ENCODE results near the gene RIMBP2. TPM values are rescaled to one million over a fixed set of nuclear protein-coding genes. Genes with fewer than 3 reads are reported as not detected.
"Not testable (repeated sequence)": the region's sequence is repeated elsewhere in the genome, so short reads cannot be mapped to it uniquely, and the experiment has no call there.

The RIMBP2 gene
- total RNA-seq, 6 experiments from 2014 or later: not detected

DNA sequence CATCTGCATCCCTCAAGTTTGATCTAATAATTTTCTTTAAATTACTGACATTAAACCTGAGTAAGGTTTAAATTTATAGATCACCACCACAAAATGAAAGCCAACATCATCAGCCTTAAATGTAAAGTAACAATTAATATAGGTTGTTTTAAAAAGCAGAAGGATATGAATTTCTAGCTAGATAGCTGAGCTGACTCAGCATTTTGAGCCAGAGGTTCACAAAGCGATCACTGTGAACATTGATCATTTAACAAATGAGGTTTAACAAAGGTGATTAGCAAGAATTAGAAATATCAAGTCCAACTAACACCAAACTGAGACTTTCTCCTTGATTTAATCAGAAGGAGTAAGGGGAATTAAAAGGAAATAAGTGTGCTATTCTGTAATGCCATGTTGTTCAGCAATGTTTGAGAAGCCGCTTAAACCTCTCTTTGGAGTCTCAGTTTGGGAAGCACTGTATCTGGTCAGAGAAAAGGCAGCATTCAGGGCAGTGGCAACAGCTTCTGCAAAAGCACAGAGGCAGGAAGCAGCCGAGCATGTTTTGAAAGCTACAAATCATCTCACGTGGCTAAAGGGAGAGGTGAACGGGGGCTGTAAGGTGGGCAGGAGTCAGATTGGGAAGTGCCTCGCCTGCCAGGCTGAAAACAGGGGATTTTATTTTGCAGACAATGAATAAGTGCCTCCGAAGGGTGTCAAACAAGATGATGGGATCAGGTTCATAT is 19.6 kb downstream of the RIMBP2 start:
- TF ChIP-seq, protein P1, sequence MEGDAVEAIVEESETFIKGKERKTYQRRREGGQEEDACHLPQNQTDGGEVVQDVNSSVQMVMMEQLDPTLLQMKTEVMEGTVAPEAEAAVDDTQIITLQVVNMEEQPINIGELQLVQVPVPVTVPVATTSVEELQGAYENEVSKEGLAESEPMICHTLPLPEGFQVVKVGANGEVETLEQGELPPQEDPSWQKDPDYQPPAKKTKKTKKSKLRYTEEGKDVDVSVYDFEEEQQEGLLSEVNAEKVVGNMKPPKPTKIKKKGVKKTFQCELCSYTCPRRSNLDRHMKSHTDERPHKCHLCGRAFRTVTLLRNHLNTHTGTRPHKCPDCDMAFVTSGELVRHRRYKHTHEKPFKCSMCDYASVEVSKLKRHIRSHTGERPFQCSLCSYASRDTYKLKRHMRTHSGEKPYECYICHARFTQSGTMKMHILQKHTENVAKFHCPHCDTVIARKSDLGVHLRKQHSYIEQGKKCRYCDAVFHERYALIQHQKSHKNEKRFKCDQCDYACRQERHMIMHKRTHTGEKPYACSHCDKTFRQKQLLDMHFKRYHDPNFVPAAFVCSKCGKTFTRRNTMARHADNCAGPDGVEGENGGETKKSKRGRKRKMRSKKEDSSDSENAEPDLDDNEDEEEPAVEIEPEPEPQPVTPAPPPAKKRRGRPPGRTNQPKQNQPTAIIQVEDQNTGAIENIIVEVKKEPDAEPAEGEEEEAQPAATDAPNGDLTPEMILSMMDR (IDR thresholded peaks at IDR 0.05): no peak
- 0 out of 2 replicates have a peak, but pooled peaks cover 5% of the 10 kb centered on the region for H3K36me3 Mint-ChIP-seq (ENCODE audit: low read depth)
- DNase-seq: no peak
- no peak overlapping the region for H3K27ac Mint-ChIP-seq
- no peak overlapping the region for H3K4me3 Mint-ChIP-seq
- H3K27me3 Mint-ChIP-seq (ENCODE audit: insufficient read depth): no peaks in the 10 kb centered on the region; the same call in 1 of the 2 replicates
- no peaks in the 10 kb centered on the region for H3K4me1 Mint-ChIP-seq (ENCODE audit: low read depth)
- H3K9me3 Mint-ChIP-seq: peaks cover 71% of the 10 kb centered on the region

- no peak overlapping the region for H3K4me3 Mint-ChIP-seq
- H3K4me1 Mint-ChIP-seq (ENCODE audit: low read depth): no peaks in the 10 kb centered on the region
- TF ChIP-seq, protein P1 (IDR thresholded peaks at IDR 0.05): no peak
- no peak for DNase-seq
- no peak overlapping the region for H3K27ac Mint-ChIP-seq
- H3K27me3 Mint-ChIP-seq (ENCODE audit: insufficient read depth): no peaks in the 10 kb centered on the region; the same call in 1 of the 2 replicates
- H3K36me3 Mint-ChIP-seq (ENCODE audit: low read depth): 0 out of 2 replicates have a peak, but pooled peaks cover 7% of the 10 kb centered on the region
- peaks cover 69% of the 10 kb centered on the region for H3K9me3 Mint-ChIP-seq
These were observed 21.0 kb downstream of the RIMBP2 start for GRCh38 chr12:130695061-130695460.

- H3K27me3 Mint-ChIP-seq (ENCODE audit: insufficient read depth): peaks cover 1% of the 10 kb centered on the region; the same call in 1 of the 2 replicates
- H3K9me3 Mint-ChIP-seq: peaks cover 78% of the 10 kb centered on the region
- TF ChIP-seq, protein P1 (IDR thresholded peaks at IDR 0.05): no peak
- no peak for DNase-seq
- H3K27ac Mint-ChIP-seq: no peak overlapping the region
- no peaks in the 10 kb centered on the region for H3K4me1 Mint-ChIP-seq (ENCODE audit: low read depth)
- 0 out of 2 replicates have a peak, but pooled peaks cover 7% of the 10 kb centered on the region for H3K36me3 Mint-ChIP-seq (ENCODE audit: low read depth)
- no peak overlapping the region for H3K4me3 Mint-ChIP-seq
These were observed 26.4 kb downstream of the RIMBP2 start for GRCh38 chr12:130689408-130690405.

DNA sequence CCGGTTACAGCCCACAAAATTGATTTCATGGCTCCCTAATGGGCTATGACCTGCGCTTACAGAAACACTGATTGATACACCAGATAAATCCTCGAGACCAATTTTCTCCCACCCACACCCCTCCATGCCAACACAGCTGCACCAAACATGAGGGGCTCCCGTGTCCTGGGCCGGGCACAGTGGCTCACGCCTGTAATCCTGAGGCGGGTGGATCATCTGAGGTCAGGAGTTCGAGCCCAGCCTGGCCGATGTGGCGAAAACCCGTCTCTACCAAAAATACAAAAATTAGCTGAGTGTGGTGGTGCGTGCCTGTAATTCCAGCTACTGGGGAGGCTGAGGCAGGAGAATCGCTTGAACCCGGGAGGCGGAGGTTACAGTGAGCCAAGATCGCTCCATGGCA is 27.1 kb downstream of the RIMBP2 start:
- not testable (repeated sequence) for DNase-seq; H3K4me1 Mint-ChIP-seq (ENCODE audit: low read depth); H3K27me3 Mint-ChIP-seq (ENCODE audit: insufficient read depth); H3K36me3 Mint-ChIP-seq (ENCODE audit: low read depth); H3K27ac Mint-ChIP-seq; H3K4me3 Mint-ChIP-seq
- peaks cover 73% of the 10 kb centered on the region for H3K9me3 Mint-ChIP-seq

GRCh38 chr12:130687796-130688778 is 28.0 kb downstream of the RIMBP2 start:
- Mint-ChIP-seq H3K36me3 (ENCODE audit: low read depth) (0 out of 2 replicates have a peak, but pooled peaks cover 7% of the 10 kb centered on the region), H3K9me3 (peaks cover 71% of the 10 kb centered on the region), H3K27ac (no peak overlapping the region), H3K4me3 (no peak overlapping the region), H3K27me3 (ENCODE audit: insufficient read depth) (peaks cover 1% of the 10 kb centered on the region; the same call in 1 of the 2 replicates), H3K4me1 (ENCODE audit: low read depth) (no peaks in the 10 kb centered on the region)
- TF ChIP-seq, protein P1 (IDR thresholded peaks at IDR 0.05): no peak
- no peak for DNase-seq

Data from HFFc6 (cell line).